AG04450 (cell line): Measurements from ENCODE around the gene CDR2L. TPM values are rescaled to one million over a fixed set of nuclear protein-coding genes. Genes with fewer than 3 reads are reported as not detected.
"Not testable (repeated sequence)": the region's sequence is repeated elsewhere in the genome, so short reads cannot be mapped to it uniquely, and the experiment has no call there.

ENCODE experiments used
- CTCF ChIA-PET: fragments of 300-600, 350-600 bp; formaldehyde crosslinking; extraction: SDS; loops from one replicate; lab custom pipeline; 2022; ENCODE audit warnings: antibody characterized with exemption, inconsistent platforms; lab: Charles Lee
- POLR2A ChIA-PET: fragments of 350-600 bp; formaldehyde crosslinking; extraction: SDS; loops from one replicate; lab custom pipeline; 2021; ENCODE audit warnings: antibody characterized with exemption, inconsistent platforms; lab: Yijun Ruan, JAX
- DNase-seq: peaks from one replicate; pipeline ENCODE4 v3.0.0-alpha.2; 2011; ENCODE audit warnings: low read depth, low spot score
- H3K27ac ChIP-seq: one replicate; pipeline ENCODE4 v1.5.1; 2012; ENCODE audit warnings: low read depth, low read length, control low read depth
- H3K27me3 ChIP-seq: one replicate; pipeline ENCODE4 v1.6.0; 2012; ENCODE audit warnings: low read length; ENCODE audit not compliant: control insufficient read depth, insufficient read depth
- H3K4me3 ChIP-seq: 2 replicates; pipeline ENCODE4 v1.5.1; 2011; ENCODE audit warnings: mild to moderate bottlenecking, low read depth, low read length, control low read depth
- H3K9me3 ChIP-seq: 2 replicates; pipeline ENCODE4 v1.5.1; 2012; ENCODE audit warnings: low read length; ENCODE audit not compliant: control insufficient read depth, insufficient read depth
- CTCF ChIP-seq: IDR thresholded peaks from 2 replicates; pipeline ENCODE4 v1.5.1; 2011; ENCODE audit warnings: low read depth, low read length, control low read depth, inconsistent platforms
- polyA plus RNA-seq: library from polyadenylated mRNA; depleted of rRNA; stranded (reverse); fragments of >200 nt; gene quantifications from 2 replicates; pipeline ENCODE4 v1.2.3, GENCODE V29; 2011

CDR2L gene
- polyA plus RNA-seq, 1 experiment: 8.4 TPM

GRCh38 chr17:75036643-75037268, 49.3 kb downstream of the CDR2L start:
- POLR2A ChIA-PET: interaction anchor here (0.8 kb wide), 1 partner anchor 23 kb away, joined by 3 read pairs; no protein-coding TSS in a partner anchor

GRCh38 chr17:75039238-75039637, 51.8 kb downstream of the CDR2L start:
- POLR2A ChIA-PET: no interaction called here
- no peak for TF ChIP-seq CTCF
- Histone ChIP-seq H3K4me3 (no peak overlapping the region), H3K27ac (no peak overlapping the region), H3K27me3 (no peaks in the 10 kb centered on the region), H3K9me3 (peaks cover 7% of the 10 kb centered on the region; the same call in 1 of the 2 replicates)
- DNase-seq: no peak
- CTCF ChIA-PET: no interaction called here

More at GRCh38 chr17:75036643-75037268, 49.3 kb downstream of the CDR2L start:
- no peak overlapping the region for H3K4me3 ChIP-seq
- CTCF ChIA-PET: interaction anchor here (0.9 to 2.4 kb wide), 3 partner anchors 75 to 77 kb away, joined by 4 to 7 read pairs (median 6); no protein-coding TSS in a partner anchor
- no peak for DNase-seq
- H3K27me3 ChIP-seq: no peaks in the 10 kb centered on the region
- H3K9me3 ChIP-seq: peaks cover 7% of the 10 kb centered on the region; the same call in 1 of the 2 replicates
- no peak for TF ChIP-seq CTCF
- H3K27ac ChIP-seq: no peak overlapping the region

GRCh38 chr17:75041656-75042280, 54.3 kb downstream of the CDR2L start:
- no peak overlapping the region for H3K27ac ChIP-seq
- TF ChIP-seq CTCF: no peak
- ChIA-PET CTCF (interaction anchor here (0.9 to 1.9 kb wide), 2 partner anchors 18 to 72 kb away, joined by 3 to 6 read pairs; no protein-coding TSS in a partner anchor), POLR2A (interaction anchor here (0.7 kb wide), 1 partner anchor 248 kb away, joined by 3 read pairs; no protein-coding TSS in a partner anchor)
- H3K4me3 ChIP-seq: no peak overlapping the region
- H3K9me3 ChIP-seq: no peaks in the 10 kb centered on the region; the same call in 1 of the 2 replicates
- DNase-seq: no peak
- H3K27me3 ChIP-seq: no peaks in the 10 kb centered on the region

GRCh38 chr17:75043789-75044188, 56.4 kb downstream of the CDR2L start:
- H3K4me3 ChIP-seq, CTCF ChIA-PET, H3K9me3 ChIP-seq, H3K27me3 ChIP-seq, H3K27ac ChIP-seq, POLR2A ChIA-PET, DNase-seq: not testable (repeated sequence)

- no peaks in the 10 kb centered on the region for H3K27me3 ChIP-seq
- POLR2A ChIA-PET: no interaction called here
- H3K4me3 ChIP-seq: no peak overlapping the region
- H3K27ac ChIP-seq: no peak overlapping the region
- TF ChIP-seq CTCF: no peak
- CTCF ChIA-PET: no interaction called here
- no peaks in the 10 kb centered on the region; the same call in 1 of the 2 replicates for H3K9me3 ChIP-seq
- DNase-seq: no peak
These were observed 57.3 kb downstream of the CDR2L start for GRCh38 chr17:75044716-75045115.

GRCh38 chr17:75045946-75046406, 58.5 kb downstream of the CDR2L start:
- POLR2A ChIA-PET: interaction anchor here (1.0 kb wide), 1 partner anchor 11 kb away, joined by 7 read pairs; no protein-coding TSS in a partner anchor
- H3K4me3 ChIP-seq: peak overlapping the region; percentile 98

More at GRCh38 chr17:75045946-75046406, 58.5 kb downstream of the CDR2L start:
- CTCF ChIA-PET, H3K27me3 ChIP-seq, H3K9me3 ChIP-seq, DNase-seq: not testable (repeated sequence)
- peak overlapping the region; percentile 97 for H3K27ac ChIP-seq
